Loucy (cell line): ENCODE data around the gene RNU5B-1.

Experiments
- H2AFZ ChIP-seq: fragments of 200-600 bp; sonication (generic); 2 replicates; pipeline ENCODE4 v1.6.0; 2016; ENCODE audit warnings: antibody characterized with exemption, mild to moderate bottlenecking, low read length, moderate library complexity
- H3F3A ChIP-seq: fragments of 200-600 bp; 2 replicates; pipeline ENCODE4 v1.6.0; 2016; ENCODE audit warnings: antibody characterized with exemption, low read depth, mild to moderate bottlenecking
- H3K27me3 ChIP-seq: fragments of 200-600 bp; sonication (generic); 2 replicates; pipeline ENCODE4 v1.6.1; 2014; ENCODE audit warnings: low read length, mild to moderate bottlenecking; ENCODE audit not compliant: insufficient read depth, poor library complexity, severe bottlenecking
- H3K36me3 ChIP-seq: fragments of 200-600 bp; sonication (generic); 2 replicates; pipeline ENCODE4 v1.6.1; 2016; ENCODE audit warnings: low read length; ENCODE audit not compliant: insufficient read depth
- H3K4me1 ChIP-seq: fragments of 200-600 bp; sonication (generic); 2 replicates; pipeline ENCODE4 v1.5.1; 2014; ENCODE audit warnings: low read length, mild to moderate bottlenecking; ENCODE audit not compliant: insufficient read depth, poor library complexity, severe bottlenecking
- H3K4me2 ChIP-seq: fragments of 200-600 bp; sonication (generic); 2 replicates; pipeline ENCODE4 v1.6.0; 2014; ENCODE audit warnings: antibody characterized with exemption, low read length, low read depth, mild to moderate bottlenecking; ENCODE audit not compliant: poor library complexity, severe bottlenecking
- H3K4me3 ChIP-seq: fragments of 200-600 bp; sonication (generic); 2 replicates; pipeline ENCODE4 v1.5.1; 2014; ENCODE audit warnings: low read length, mild to moderate bottlenecking, mixed read lengths; ENCODE audit not compliant: poor library complexity, severe bottlenecking
- H3K79me2 ChIP-seq: fragments of 200-600 bp; sonication (generic); 2 replicates; pipeline ENCODE4 v1.6.1; 2014; ENCODE audit warnings: low read length; ENCODE audit not compliant: insufficient read depth
- H3K9ac ChIP-seq: fragments of 200-600 bp; sonication (generic); 2 replicates; pipeline ENCODE4 v1.6.0; 2014; ENCODE audit warnings: mild to moderate bottlenecking, low read depth, low read length, moderate library complexity; ENCODE audit not compliant: poor library complexity, severe bottlenecking
- H3K9me2 ChIP-seq: fragments of 200-600 bp; sonication (generic); replicated peaks from 2 replicates; pipeline ENCODE4 v1.6.1; 2016; ENCODE audit warnings: low read depth, low read length, mixed read lengths
- H3K9me3 ChIP-seq: fragments of 200-600 bp; sonication (generic); 2 replicates; pipeline ENCODE4 v1.6.1; 2014; ENCODE audit warnings: mild to moderate bottlenecking, antibody characterized with exemption, low read length, low read depth; ENCODE audit not compliant: insufficient read depth
- H4K20me1 ChIP-seq: fragments of 200-600 bp; sonication (generic); 2 replicates; pipeline ENCODE4 v1.6.0; 2014; ENCODE audit warnings: antibody characterized with exemption, low read length, mild to moderate bottlenecking; ENCODE audit not compliant: insufficient read depth, poor library complexity, severe bottlenecking
- CTCF ChIP-seq: fragments of 200-600 bp; sonication (generic); conservative IDR thresholded peaks from 2 replicates; pipeline ENCODE4 v1.5.1; 2014; ENCODE audit warnings: mild to moderate bottlenecking, antibody characterized with exemption, low read length
- EZH2phosphoT487 ChIP-seq: fragments of 200-600 bp; IDR thresholded peaks from 2 replicates; pipeline ENCODE4 v1.6.1; 2018; ENCODE audit warnings: antibody characterized with exemption, mild to moderate bottlenecking, moderate library complexity, borderline replicate concordance

The RNU5B-1 gene

DNA sequence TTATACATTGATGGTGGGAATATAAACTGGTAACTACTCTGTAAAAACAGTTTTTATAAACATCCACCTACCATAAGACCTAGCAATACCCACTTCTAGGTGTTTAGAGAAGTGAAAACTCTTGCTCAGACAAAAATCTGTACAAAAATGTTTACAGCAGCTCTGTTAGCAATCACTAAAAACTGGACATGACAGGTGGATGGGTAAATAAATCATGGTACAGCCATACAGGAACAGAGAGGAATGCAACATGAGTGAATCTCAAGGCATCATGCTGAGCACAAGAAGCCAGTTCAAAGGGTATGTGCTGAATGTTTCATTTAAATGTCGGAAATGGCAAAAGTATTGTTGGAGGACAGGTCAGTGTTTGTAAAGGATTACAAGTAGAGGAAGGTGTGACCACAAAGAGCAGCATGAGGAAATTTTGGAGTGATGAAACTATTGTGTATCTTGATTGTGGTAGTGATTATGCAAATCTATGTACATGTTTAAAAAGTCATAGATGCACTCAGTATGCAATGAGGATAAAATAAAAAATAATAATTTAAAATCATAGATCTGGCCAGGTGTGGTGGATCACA is 11.4 kb upstream of the RNU5B-1 start:
- H3K4me2 ChIP-seq: no peak overlapping the region
- H4K20me1 ChIP-seq: no peaks in the 10 kb centered on the region

DNA sequence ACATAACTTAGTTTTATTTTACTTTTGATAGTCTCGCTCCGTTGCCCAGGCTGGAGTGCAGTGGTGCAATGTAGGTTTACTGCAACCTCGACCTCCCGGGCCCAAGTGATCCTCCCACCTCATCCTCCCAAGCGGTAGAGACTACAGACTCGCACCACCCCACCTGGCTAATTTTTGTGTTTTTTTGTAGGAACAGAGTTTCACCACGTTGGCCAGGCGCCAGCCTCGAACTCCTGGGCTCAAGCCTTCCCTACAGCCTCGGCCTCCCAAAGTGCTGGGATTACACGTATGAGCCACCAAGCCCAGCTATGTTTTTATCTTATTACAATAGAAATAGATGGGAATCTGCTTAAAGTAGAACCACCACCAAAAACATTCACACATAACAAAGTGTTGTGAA is 5.7 kb upstream of the RNU5B-1 start:
- Histone ChIP-seq H3K4me3 (peak overlapping the region; percentile 73), H3F3A (peaks cover 8% of the 10 kb centered on the region), H4K20me1 (no peaks in the 10 kb centered on the region), H3K27me3 (no peaks in the 10 kb centered on the region), H3K79me2 (peaks cover 6% of the 10 kb centered on the region; the same call in 1 of the 2 replicates), H3K9ac (peak overlapping the region; percentile 75), H3K4me2 (peak overlapping the region; percentile 76), H3K9me2 (no peaks in the 10 kb centered on the region), H3K9me3 (no peaks in the 10 kb centered on the region), H2AFZ (no peak overlapping the region), H3K4me1 (peaks cover 15% of the 10 kb centered on the region), H3K36me3 (no peaks in the 10 kb centered on the region)
- no peak for TF ChIP-seq EZH2phosphoT487
- no peak for TF ChIP-seq CTCF

More for the DNA sequence above, 11.4 kb upstream of the RNU5B-1 start:
- no peaks in the 10 kb centered on the region for H3K36me3 ChIP-seq
- H3K4me3 ChIP-seq: no peak overlapping the region
- H3K4me1 ChIP-seq: peaks cover 9% of the 10 kb centered on the region
- H3K9ac ChIP-seq: no peak overlapping the region
- peak overlapping the region; percentile 69 for H2AFZ ChIP-seq
- H3K79me2 ChIP-seq: no peaks in the 10 kb centered on the region
- no peaks in the 10 kb centered on the region for H3K9me2 ChIP-seq
- peaks cover 8% of the 10 kb centered on the region for H3F3A ChIP-seq
- H3K9me3 ChIP-seq: no peaks in the 10 kb centered on the region
- TF ChIP-seq EZH2phosphoT487 (no peak), CTCF (no peak)
- H3K27me3 ChIP-seq: no peaks in the 10 kb centered on the region

GRCh38 chr15:65300924-65301441 is 3.5 kb upstream of the RNU5B-1 start:
- Histone ChIP-seq H3K4me3 (no peak overlapping the region), H3K9me3 (no peaks in the 10 kb centered on the region), H3K4me1 (peaks cover 19% of the 10 kb centered on the region), H3K9ac (no peak overlapping the region), H3K79me2 (peaks cover 6% of the 10 kb centered on the region; the same call in 1 of the 2 replicates), H3K9me2 (no peaks in the 10 kb centered on the region), H2AFZ (no peak overlapping the region), H4K20me1 (no peaks in the 10 kb centered on the region), H3F3A (peaks cover 16% of the 10 kb centered on the region), H3K4me2 (no peak overlapping the region), H3K36me3 (no peaks in the 10 kb centered on the region), H3K27me3 (no peaks in the 10 kb centered on the region)
- no peak for TF ChIP-seq CTCF
- no peak for TF ChIP-seq EZH2phosphoT487
